HepG2 (cell line): Measurements from ENCODE around the gene DCN. TPM values are rescaled to one million over a fixed set of nuclear protein-coding genes. Genes with fewer than 3 reads are reported as not detected.

Source experiments
- HMGXB4 ChIP-seq, 2 experiments: sonication (generic) in 1 of 2; formaldehyde crosslinking in 1 of 2; IDR thresholded peaks; 2 replicates each; pipeline versions ENCODE4 v1.4.0 to v1.6.1; 2018 to 2020; ENCODE audit warnings: missing genetic modification reagents in 2 of 2, borderline replicate concordance in 1 of 2, low read depth in 1 of 2, mild to moderate bottlenecking in 1 of 2, missing biosample characterization in 1 of 2
- MLXIP ChIP-seq: sonication (generic); formaldehyde crosslinking; IDR thresholded peaks from 2 replicates; pipeline ENCODE4 v1.9.0; 2021; ENCODE audit warnings: missing genetic modification reagents, borderline replicate concordance
- ZNF317 ChIP-seq: sonication (generic); formaldehyde crosslinking; IDR thresholded peaks from 2 replicates; pipeline ENCODE4 v1.5.0; 2020; ENCODE audit warnings: mild to moderate bottlenecking, missing genetic modification reagents
- ZNF343 ChIP-seq: sonication (generic); formaldehyde crosslinking; IDR thresholded peaks from 2 replicates; pipeline ENCODE4 v1.4.0; 2020; ENCODE audit warnings: mild to moderate bottlenecking, missing genetic modification reagents
- ZNF503 ChIP-seq: sonication (generic); formaldehyde crosslinking; IDR thresholded peaks from 2 replicates; pipeline ENCODE4 v1.4.0; 2020; ENCODE audit warnings: missing genetic modification reagents
- ZNF83 ChIP-seq: sonication (generic); formaldehyde crosslinking; IDR thresholded peaks from 2 replicates; pipeline ENCODE4 v1.4.0; 2020; ENCODE audit warnings: missing genetic modification reagents, mild to moderate bottlenecking, borderline replicate concordance
- polyA plus RNA-seq, 8 experiments: library from polyadenylated mRNA; depleted of rRNA in 3 of 8; stranded (reverse) in 7 of 8; unstranded in 1 of 8; fragments of >200 nt; fragmentation: Illumina TruSeq in 4 of 8; extraction: Trizol in 4 of 8; gene quantifications; 2 replicates each; pipeline versions ENCODE4 v1.2.1 to v1.2.3, GENCODE V29; 2011 to 2016; ENCODE audit warnings: low read depth in 4 of 8, missing spikeins in 1 of 8, mixed read lengths in 1 of 8; ENCODE audit not compliant: insufficient read depth in 1 of 8
- total RNA-seq, 5 experiments: library from RNA; depleted of rRNA; stranded (reverse); fragments of >200 nt; fragmentation: Illumina TruSeq; extraction: Trizol; gene quantifications; 2 replicates each; pipeline ENCODE4 v1.2.3, GENCODE V29; 2016; ENCODE audit warnings: low read depth in 1 of 5

DCN gene
- total and polyA plus RNA-seq, 2 of the 13 experiments (the other 11 are each of a cell fraction or from before 2014, with no cell fraction given): not detected

GRCh38 chr12:91225316-91225715, 42.7 kb upstream of the DCN start (continued):
- no peak for TF ChIP-seq MLXIP (CRISPR knock-in tag)
- TF ChIP-seq ZNF343 (CRISPR knock-in tag): no peak
- no peak for TF ChIP-seq HMGXB4 (CRISPR knock-in tag; IDR thresholded peaks at IDR 0.05; ENCODE audit: borderline replicate concordance in 1 of 2, low read depth in 1 of 2)
- TF ChIP-seq ZNF317: no peak
- no peak for TF ChIP-seq ZNF83
- no peak for TF ChIP-seq ZNF503 (CRISPR knock-in tag)
